Stimulated activated naive CD8-positive, alpha-beta T cell treated with anti-CD3 and anti-CD28 coated beads, Interleukin-15, amount 100 ng/mL, for 72 hours (primary cell): ENCODE data around the gene PRKACA.
A peak's percentile ranks its signal among the peaks of the same experiment; 100 is the strongest.
"Not testable (repeated sequence)": the region's sequence is repeated elsewhere in the genome, so short reads cannot be mapped to it uniquely, and the experiment has no call there.

ENCODE experiments used
- ATAC-seq: fragments of 150-1000 bp; cut with Tn5 transposase; 2 replicates; pipeline ENCODE4 v1.10.0; 2021; ENCODE audit warnings: mild to moderate bottlenecking, moderate library complexity
- DNase-seq, 2 donors: peaks; one replicate each; pipeline ENCODE4 v3.0.0; 2021 to 2022
- H3K27ac Mint-ChIP-seq, 2 donors: one replicate each; pipeline ENCODE4 v1.8.0; 2022; ENCODE audit warnings: mild to moderate bottlenecking in 2 of 2, mixed read lengths in 2 of 2, moderate library complexity in 2 of 2
- H3K27me3 Mint-ChIP-seq: one replicate; pipeline ENCODE4 v1.8.0; 2022; ENCODE audit warnings: mixed read lengths
- H3K4me1 Mint-ChIP-seq: one replicate; pipeline ENCODE4 v1.8.0; 2022; ENCODE audit warnings: mild to moderate bottlenecking, mixed read lengths
- H3K4me3 Mint-ChIP-seq, 2 donors: one replicate each; pipeline ENCODE4 v1.8.0; 2022; ENCODE audit warnings: mild to moderate bottlenecking in 2 of 2, mixed read lengths in 2 of 2, moderate library complexity in 1 of 2
- H3K9me3 Mint-ChIP-seq, 2 donors: one replicate each; pipeline ENCODE4 v1.8.0; 2022; ENCODE audit warnings: mixed read lengths in 2 of 2

The PRKACA gene

DNA sequence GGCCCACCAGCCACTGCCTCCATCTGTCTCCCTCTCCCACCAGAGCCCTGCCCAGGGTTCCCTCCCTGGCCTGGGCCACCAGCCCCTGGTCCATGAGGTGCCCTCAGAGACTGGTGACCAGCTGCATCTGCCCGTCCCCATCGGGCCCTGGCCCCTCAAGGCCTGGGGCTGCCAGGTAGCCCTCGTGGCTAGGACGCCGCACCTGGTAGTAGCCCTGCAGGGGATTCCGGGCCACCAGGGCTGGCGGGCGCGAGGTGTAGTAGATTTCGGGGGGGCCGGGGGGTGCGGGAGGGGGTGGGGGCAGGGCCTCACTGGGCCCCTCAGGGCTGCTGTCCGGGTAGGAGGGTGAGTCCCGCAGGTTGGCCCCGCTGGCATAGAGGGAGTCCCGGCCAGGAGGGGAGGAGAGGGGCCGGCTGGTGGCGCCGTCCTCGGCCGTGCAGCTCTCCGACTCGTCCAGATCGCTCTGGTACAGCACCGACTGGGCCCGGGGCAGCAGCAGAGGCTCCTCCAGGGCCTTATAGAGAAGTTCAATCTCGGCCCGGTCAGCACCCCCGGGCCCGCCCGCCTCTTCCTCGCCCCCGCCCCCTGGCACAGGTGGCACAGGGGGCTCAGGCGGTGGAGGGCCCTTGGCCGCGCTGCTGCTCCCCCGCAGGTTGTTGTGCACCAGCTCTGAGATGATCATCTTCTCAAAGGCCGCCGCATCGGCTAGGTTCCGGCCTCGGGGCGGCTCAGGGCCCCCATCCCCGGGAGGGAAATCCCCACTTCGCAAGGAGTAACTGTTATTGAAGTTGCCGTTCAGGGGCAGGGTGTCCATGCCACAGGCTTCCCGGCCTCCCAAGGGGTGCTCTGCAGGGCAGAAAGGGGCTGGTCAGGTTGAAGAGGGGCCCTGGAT lies 33.5 kb upstream of the PRKACA start:
- Mint-ChIP-seq H3K9me3 (no peaks in the 10 kb centered on the region), H3K4me3 (no peak overlapping the region), H3K27ac (peak overlapping the region in 1 of 2 donors; percentile 99), H3K27me3 (no peaks in the 10 kb centered on the region), H3K4me1 (peaks cover 41% of the 10 kb centered on the region)
- DNase-seq (no peak), ATAC-seq (peak; percentile 14)

DNA sequence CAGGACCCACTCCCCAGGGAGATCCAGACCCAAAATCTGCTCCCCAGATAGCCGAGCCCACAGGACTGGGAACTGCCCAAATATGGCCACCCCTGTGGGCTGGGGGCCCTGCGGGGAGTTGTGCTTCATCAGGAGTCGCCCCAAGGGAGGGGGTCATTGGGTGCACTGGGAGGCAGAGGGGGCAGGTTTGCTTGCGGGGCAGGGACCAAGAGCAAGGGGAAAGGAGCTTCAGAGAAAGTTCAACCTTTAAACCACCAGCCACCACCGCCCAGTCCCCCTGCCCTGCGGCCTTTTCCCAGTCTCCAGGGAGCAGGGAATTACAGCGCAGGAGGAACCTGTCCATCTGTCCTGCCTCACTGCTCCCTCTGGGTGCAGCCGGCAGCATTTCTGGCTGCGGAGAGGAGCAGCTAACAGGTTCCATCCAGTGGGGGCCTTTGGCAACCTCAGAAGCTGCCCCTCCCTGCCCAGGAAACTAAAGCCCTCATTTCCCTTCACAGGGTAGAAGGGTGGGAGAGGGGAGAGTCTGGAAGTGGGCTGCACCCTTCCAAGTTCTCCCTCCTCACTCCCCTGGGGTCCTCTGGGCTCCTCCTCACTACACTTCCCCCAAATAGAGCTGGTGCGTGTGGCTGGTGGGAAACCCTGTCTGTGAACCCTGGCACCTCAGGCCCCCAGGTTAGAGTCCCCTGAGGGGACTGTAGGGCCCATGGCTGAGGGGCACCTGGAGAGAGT lies 32.6 kb upstream of the PRKACA start:
- Mint-ChIP-seq H3K27ac (peak overlapping the region; percentile 99), H3K27me3 (no peaks in the 10 kb centered on the region), H3K4me3 (peak overlapping the region; percentile 91 to 93), H3K9me3 (no peaks in the 10 kb centered on the region), H3K4me1 (peaks cover 49% of the 10 kb centered on the region)
- ATAC-seq (peak; percentile 33), DNase-seq (no peak)

DNA sequence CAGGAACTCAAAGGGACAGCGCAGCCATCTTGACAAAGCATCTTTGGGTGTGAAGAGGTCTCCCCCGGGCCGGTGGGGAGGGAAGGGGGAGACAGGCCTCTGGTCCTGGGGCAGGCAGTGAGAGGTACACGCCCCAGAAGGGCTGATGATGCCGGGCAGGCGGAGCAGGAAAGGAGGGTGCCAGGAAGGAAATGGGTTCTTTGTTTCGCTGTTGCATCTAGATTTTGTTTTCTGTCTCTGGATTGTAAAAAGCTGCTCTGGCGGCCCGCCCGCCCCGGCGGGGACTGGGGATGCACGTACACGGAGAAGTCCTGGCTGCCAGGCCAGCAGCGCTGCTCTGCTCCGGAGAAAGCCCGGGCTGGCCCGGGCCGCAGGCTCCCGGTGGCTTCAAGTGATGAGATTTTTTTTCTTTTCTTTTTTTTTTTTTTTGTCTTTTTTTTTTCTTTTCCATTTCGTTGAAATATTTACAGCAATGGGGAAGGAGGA lies 32.0 kb upstream of the PRKACA start:
- H3K27me3 Mint-ChIP-seq = no peaks in the 10 kb centered on the region

DNA sequence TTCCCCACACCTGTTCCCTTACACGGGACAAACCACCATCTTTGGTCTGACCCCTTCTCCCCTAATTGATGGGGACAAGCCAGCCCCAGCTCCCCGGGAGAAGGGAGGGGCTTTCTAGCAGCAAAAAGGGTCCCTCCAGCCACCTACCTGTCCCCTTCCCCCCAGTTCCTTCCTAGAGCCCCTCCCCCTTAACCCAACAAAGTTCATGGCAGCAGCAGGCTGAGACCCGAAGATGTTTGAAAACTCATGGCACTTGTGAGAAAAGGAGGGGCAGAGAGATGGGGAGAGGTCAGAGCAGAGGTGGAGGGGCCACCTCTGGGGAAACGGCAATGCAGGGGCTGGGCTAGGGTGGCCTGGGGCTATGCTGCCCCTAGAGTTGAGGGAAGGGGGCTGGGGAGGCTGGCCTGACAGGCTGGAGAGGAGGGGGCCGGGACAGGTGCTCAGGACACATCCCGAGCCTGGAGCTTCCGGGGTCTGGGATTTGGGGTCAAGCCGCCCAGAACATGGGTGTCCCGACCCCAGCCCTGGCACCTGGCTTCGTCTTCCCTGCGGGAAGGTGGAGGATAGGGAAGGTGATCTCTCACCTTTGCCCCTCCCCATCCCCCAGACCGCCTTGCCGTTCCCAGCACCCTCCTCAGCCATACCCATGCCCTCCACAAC lies 31.3 kb upstream of the PRKACA start:
- Mint-ChIP-seq H3K4me3 (peak overlapping the region; percentile 91 to 93), H3K27ac (peak overlapping the region; percentile 99), H3K27me3 (no peaks in the 10 kb centered on the region), H3K4me1 (peaks cover 50% of the 10 kb centered on the region), H3K9me3 (no peaks in the 10 kb centered on the region)
- DNase-seq = no peak
- ATAC-seq = no peak

More for the DNA sequence above, 32.0 kb upstream of the PRKACA start:
- Mint-ChIP-seq H3K4me1 (peaks cover 50% of the 10 kb centered on the region), H3K4me3 (peak overlapping the region; percentile 91 to 93), H3K9me3 (no peaks in the 10 kb centered on the region), H3K27ac (peak overlapping the region; percentile 99)
- peak; percentile 80 for ATAC-seq
- DNase-seq = peak; percentile 43 to 49

DNA sequence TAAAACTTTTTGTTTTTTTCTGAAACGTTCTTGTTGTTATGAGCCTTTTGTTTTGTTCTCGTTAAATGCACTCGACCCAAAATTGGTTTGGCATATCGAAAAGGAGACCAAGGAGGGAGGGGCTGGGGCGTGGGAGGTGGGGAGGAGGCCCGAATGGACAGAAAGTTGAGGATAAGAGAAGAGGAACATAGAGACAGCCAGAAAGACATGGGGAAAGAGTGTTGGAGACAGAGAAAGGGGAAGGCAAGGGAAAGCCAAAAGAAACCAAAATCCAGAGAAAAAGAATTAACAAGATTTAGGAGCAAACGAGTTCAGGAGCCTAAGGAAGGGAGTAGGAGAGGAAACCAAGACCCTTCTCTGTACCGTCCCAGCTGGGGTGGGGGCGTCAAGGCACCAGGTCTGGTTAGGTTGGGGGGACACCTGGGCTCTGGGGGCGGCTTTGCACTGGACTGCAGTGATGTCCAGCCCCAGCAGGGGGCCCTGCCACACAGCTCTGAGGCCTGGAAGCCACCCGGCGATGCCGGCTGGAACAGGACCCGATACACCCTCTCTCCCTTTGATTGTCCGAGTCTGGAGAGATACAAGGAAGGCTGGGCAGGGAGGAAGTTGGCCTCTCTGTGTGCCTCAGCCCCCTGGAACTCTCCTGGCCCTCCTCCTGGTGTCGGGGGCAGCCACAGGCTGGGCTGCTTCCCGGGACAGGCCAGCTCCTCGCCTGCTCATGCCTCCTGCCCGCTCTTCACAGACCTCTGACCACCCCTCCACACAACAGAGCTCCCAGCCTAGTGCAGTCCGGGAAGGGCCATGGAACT lies 30.4 kb upstream of the PRKACA start:
- no peaks in the 10 kb centered on the region for H3K27me3 Mint-ChIP-seq
- H3K4me3 Mint-ChIP-seq = peak overlapping the region; percentile 91 to 93
- peaks cover 50% of the 10 kb centered on the region for H3K4me1 Mint-ChIP-seq
- H3K27ac Mint-ChIP-seq = peak overlapping the region; percentile 88 to 99
- ATAC-seq = peak; percentile 76
- peak; percentile 57 to 67 for DNase-seq
- H3K9me3 Mint-ChIP-seq = no peaks in the 10 kb centered on the region

DNA sequence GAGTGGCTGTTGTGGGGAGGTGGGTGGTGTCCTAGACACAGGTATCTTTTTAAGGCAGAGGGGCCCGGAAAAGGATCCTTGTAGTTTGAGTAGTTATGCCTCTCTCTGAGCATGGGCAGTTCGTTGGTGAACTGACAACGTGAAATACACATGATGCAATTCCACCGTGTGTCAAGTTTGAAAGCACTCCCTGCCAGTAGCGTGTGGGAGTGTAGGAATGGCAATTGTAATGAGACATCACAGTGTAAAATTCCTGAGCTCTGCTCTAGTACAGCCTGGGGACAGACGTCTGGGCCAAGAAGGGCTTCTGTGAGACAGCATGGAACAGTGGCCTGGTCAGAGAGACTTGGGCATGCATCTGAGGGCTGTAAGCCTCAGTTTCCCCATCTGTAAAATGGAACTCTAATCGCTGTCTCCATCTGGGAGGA lies 29.2 kb upstream of the PRKACA start:
- no peaks in the 10 kb centered on the region for H3K27me3 Mint-ChIP-seq
- no peaks in the 10 kb centered on the region for H3K9me3 Mint-ChIP-seq
- DNase-seq = no peak
- H3K4me1 Mint-ChIP-seq = peaks cover 62% of the 10 kb centered on the region
- H3K27ac Mint-ChIP-seq = no peak overlapping the region
- no peak overlapping the region for H3K4me3 Mint-ChIP-seq
- ATAC-seq = no peak

DNA sequence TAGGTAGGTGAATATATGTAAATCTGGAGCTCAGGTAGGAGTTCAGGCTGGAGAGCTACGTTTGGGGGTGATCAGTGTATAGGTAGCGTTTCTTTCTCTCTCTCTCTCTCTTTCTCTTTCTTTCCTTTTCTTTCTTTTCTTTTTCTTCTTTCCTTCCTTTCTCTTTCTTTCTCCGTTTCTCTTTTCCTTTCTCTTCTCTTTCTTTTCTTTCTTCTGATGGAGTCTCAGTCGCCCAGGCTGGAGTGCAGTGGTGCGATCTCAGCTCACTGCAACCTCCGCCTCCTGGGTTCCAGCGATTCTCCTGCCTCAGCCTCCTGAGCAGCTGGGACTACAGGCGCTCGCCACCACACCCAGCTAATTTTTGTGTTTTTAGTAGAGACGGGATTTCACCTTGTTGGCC lies 28.6 kb upstream of the PRKACA start:
- not testable (repeated sequence) for H3K27ac Mint-ChIP-seq, H3K9me3 Mint-ChIP-seq, H3K27me3 Mint-ChIP-seq, ATAC-seq, DNase-seq, H3K4me3 Mint-ChIP-seq
- peaks cover 64% of the 10 kb centered on the region for H3K4me1 Mint-ChIP-seq

DNA sequence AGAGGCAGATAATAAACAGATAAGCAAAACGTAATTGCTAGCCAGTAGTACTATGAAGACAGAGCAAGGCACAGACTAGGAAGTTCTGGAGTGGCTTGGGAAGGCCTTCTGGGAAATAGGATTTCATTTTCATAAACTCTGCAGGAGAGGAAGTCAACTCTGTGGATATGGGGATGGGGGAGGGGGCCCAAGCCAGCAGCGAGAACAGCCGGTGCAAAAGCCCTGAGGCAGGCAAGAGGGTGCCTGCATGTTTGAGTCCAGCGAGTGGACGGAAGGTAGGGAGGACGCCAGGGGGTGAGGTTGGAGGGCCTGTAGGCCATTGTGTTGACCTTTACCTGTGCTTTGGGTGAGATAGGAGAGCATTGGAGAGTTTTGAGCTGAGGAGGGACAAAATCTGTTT lies 27.8 kb upstream of the PRKACA start:
- Mint-ChIP-seq H3K4me3 (no peak overlapping the region), H3K27me3 (no peaks in the 10 kb centered on the region), H3K9me3 (no peaks in the 10 kb centered on the region), H3K4me1 (peaks cover 64% of the 10 kb centered on the region), H3K27ac (no peak overlapping the region)
- no peak for DNase-seq
- ATAC-seq = no peak

DNA sequence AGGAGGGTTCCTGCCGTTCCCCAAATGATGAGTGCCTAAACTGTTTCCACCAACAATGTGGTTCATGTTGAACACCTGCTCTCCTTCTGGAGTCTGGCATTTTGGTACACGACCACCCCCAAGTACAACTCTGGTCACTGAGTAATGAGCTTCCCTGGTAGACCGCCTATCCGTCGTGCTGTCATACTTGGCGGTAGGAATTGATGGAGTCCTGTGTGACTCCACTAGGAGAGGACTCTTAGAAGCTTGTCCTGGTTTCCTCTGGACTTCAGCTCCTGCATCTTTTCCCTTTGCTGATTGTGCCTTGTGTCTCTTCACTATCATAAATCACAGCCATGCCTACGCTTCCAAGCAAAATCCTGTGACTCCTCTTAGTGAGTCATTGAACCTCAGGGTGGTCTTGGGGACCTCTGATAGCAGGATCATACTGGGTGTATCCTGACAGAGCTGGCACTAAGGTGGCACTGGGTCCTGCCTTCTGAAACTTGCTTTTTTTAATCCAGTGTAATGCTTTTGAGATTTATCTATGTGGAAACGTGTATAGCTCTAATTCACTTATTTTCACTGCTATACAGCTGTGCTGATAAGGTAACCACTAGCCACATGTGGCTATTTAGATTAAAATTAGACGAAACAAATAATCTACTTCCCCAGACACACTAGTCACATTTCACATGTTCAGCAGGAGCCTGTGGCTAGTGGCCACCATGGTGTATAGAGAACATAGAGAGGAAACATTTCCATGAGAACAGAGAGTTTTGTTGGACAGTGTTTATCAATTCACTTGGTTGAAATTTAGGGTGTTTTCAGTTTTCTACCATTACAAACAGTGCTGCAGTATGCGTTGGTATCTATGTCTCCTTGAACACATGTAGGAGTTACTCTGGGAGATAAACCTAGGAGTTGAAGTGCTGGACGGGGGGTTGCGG lies 25.0 kb upstream of the PRKACA start:
- Mint-ChIP-seq H3K4me1 (peaks cover 51% of the 10 kb centered on the region), H3K9me3 (no peaks in the 10 kb centered on the region), H3K27ac (peak overlapping the region in 1 of 2 donors; percentile 61), H3K27me3 (no peaks in the 10 kb centered on the region), H3K4me3 (no peak overlapping the region)
- no peak for ATAC-seq
- no peak for DNase-seq

DNA sequence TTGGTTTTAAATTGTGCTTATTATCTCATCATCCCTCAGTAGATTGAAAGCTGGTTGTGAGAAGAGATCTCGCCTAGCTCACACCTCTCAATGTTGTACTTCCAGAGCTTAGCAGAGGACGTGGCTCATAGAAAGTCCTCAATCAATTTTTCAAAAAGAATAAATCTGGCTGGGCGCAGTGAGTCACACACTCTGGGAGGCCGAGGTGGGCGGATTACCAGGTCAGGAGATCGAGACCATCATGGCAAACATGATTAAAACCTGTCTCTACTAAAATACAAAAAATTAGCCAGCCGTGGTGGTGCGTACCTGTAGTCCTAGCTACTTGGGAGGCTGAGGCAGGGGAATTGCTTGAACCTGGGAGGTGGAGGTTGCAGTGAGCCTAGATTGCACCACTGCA lies 23.5 kb upstream of the PRKACA start:
- Mint-ChIP-seq H3K9me3 (no peaks in the 10 kb centered on the region), H3K27ac (no peak overlapping the region), H3K4me3 (no peak overlapping the region), H3K27me3 (no peaks in the 10 kb centered on the region), H3K4me1 (peaks cover 42% of the 10 kb centered on the region)
- ATAC-seq (no peak), DNase-seq (no peak)

DNA sequence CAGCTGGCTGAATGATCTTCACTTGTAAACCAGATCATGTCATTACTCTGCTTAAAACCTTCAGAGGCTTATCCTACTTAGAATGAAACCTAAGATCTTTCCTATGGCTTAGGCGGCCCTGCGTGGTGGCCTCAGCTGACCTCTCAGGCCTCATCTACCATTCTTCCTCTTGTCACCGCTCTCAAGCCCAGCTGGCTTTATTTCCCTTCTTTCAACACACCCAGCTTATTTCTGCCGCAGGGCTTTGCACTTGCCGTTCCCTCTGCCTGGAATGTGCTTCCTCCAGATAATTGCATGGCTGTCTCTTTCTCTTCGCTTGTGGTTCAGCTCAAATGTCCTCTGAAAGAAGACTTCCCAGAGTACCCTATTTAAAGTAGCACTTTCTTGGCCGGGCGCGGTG lies 22.4 kb upstream of the PRKACA start:
- DNase-seq (no peak), ATAC-seq (no peak)
- H3K27me3 Mint-ChIP-seq = no peaks in the 10 kb centered on the region
- H3K9me3 Mint-ChIP-seq = no peaks in the 10 kb centered on the region
- no peak overlapping the region for H3K27ac Mint-ChIP-seq
- H3K4me1 Mint-ChIP-seq = peaks cover 42% of the 10 kb centered on the region
- no peak overlapping the region for H3K4me3 Mint-ChIP-seq

DNA sequence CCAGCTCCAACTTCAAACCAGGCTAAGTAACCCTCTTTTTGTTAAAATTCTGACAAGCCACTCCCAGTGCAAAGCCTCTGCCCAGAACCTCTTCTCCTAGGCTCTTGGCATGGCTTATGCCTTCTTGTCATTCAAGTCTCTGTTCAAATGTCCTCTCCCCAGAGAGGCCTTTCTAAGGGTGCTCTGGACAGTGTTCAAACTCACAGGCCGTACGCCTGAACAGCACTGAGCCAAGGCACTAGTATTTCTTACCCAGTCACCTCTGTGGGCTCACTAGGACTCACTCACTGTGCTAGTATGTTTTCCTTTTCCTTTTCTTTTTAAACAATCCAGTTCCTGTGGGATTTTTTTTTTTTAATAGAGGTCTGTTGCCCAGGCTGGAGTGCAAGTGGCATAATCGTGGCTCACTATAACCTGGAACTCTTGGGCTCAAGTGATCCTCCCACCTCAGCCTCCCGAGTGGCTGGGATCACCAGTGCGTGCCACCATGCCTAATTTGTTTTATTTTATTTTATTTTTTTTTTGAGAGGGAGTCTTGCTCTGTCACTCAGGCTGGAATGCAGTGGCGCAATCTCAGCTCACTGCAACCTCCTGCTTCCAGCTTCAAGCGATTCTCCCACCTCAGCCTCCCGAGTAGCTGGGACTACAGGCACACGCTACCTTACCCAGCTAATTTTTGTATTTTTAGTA lies 21.2 kb upstream of the PRKACA start:
- Mint-ChIP-seq H3K4me1 (peaks cover 54% of the 10 kb centered on the region), H3K27ac (no peak overlapping the region), H3K4me3 (peak overlapping the region; percentile 46 to 56), H3K27me3 (no peaks in the 10 kb centered on the region), H3K9me3 (no peaks in the 10 kb centered on the region)
- no peak for ATAC-seq
- DNase-seq = no peak

DNA sequence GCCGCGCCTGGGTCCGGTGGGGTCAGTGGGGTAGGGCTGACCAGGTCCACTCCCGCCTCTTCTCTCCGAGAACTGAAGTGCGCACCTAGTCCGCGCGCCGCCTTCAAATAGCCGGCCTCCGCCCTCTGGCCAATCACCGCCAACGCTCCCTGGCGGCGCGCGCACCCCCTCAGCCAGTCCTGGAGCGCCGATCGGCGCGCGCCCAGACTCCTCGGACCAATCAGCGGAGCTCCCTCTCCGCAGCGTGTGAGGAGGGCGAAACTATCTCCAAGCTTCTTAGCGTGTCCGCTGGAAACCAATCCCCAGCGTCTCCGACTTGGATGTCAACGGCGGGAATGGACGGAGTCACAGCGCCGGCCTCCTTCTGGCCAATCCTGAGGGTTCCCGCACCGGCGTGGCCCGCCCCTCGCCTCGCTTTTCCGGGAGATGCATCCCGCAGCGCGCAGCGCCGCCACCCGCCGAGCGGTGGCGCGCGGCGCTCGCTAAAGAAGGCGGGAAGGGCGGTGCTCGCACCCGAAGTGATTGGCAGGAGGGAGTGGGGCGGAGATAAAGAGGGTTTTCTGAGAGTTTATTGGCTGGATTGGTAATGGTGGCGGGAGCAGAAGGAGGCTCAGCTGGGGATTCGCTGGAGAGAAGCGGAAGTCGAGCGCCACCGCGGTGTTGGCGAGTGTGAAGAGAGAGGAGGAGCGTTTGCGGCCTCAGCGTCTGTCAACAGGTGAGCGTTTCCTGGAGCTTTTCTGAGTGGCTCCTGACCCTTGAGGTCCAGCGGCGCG lies 19.1 kb upstream of the PRKACA start, which contains the start of gene ASF1B:
TSS of gene ASF1B (minus strand) at position 81 of the 773 bp plus-strand sequence. CDS start 133 bp downstream, outside the sequence.
- peaks cover 41% of the 10 kb centered on the region for H3K4me1 Mint-ChIP-seq
- ATAC-seq = peak; percentile 90

More for the DNA sequence above, 19.1 kb upstream of the PRKACA start, which contains the start of gene ASF1B:
- Mint-ChIP-seq H3K27me3 (no peaks in the 10 kb centered on the region), H3K9me3 (no peaks in the 10 kb centered on the region), H3K27ac (peak within 1 kb of the TSS; percentile 96 to 97), H3K4me3 (peak within 1 kb of the TSS; percentile 73 to 95)
- DNase-seq = peak; percentile 99
